ENCODE measurements around the gene EAF1. TPM values are rescaled to one million over a fixed set of nuclear protein-coding genes. Genes with fewer than 3 reads are reported as not detected.
"Not testable (repeated sequence)": the region's sequence is repeated elsewhere in the genome, so short reads cannot be mapped to it uniquely, and the experiment has no call there.

The EAF1 gene
- total RNA-seq: 10 to 100 TPM; 17.5 to 53.0 (median 22.0) TPM

- peak; percentile 73 for DNase-seq (ENCODE audit: low spot score)
- ATAC-seq (ENCODE audit: low FRiP score): peak; percentile 88
- no peak for TF ChIP-seq CTCF (IDR thresholded peaks at IDR 0.05)
These were observed at the start of gene EAF1, which contains the start of gene METTL6 for GRCh38 chr3:15427182-15427880. Gene EAF1 (plus strand): TSS chr3:15427598. CDS start chr3:15427780, 182 bp downstream. Gene METTL6 (minus strand): TSS chr3:15427544. CDS start chr3:15426511, 1,033 bp downstream.

GRCh38 chr3:15377961-15378791, 49.2 kb upstream of the EAF1 start:
- peak; percentile 97 for DNase-seq (ENCODE audit: low spot score)
- peak; percentile 89 for ATAC-seq (ENCODE audit: low FRiP score)
- TF ChIP-seq CTCF (IDR thresholded peaks at IDR 0.05): peak in 2 of 3 donors; percentile 62 to 83

DNA sequence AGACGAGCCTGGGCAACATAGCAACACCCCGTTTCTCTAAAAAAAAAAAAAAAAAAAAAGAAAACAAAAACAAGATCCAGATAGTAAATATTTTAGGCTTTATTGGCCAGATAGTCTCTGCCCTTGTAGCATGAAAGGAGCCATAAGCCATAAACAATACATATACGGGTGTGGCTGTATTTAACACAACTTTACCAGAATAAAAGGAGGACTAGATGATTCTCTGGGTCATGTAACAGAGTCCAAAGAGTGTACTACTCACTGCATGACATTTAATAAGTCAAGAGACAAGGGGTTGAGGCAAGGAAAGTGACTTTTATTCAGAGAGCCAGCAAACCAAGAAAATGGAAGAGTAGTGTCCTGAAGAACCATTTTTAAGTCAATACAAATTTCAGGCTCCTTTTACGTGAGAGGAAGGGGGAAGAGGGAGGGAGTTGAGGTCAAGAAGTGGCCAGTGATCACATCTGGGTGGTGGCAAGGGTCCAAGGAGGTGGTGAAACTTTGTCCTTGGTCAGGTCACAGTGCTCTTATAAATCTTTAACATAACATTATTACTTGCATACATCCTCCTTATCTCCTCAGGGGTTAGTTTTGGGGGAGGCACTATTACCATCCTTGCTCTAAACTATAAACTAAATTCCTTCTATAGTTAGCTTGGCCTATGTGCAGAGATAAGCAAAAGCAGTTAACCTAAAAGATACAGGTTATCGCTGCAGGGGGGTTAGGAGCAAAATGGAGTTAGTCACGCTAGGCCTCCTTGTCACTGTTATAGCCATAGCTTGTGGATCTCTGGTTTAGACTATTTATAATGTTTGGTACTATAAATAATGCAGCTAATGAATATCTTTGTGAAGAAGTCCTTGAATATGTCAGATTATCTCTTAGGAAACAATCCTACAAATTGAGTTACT, 46.2 kb upstream of the EAF1 start:
- ATAC-seq (ENCODE audit: low FRiP score): no peak
- no peak for TF ChIP-seq CTCF (IDR thresholded peaks at IDR 0.05)
- no peak for DNase-seq (ENCODE audit: low spot score)

DNA sequence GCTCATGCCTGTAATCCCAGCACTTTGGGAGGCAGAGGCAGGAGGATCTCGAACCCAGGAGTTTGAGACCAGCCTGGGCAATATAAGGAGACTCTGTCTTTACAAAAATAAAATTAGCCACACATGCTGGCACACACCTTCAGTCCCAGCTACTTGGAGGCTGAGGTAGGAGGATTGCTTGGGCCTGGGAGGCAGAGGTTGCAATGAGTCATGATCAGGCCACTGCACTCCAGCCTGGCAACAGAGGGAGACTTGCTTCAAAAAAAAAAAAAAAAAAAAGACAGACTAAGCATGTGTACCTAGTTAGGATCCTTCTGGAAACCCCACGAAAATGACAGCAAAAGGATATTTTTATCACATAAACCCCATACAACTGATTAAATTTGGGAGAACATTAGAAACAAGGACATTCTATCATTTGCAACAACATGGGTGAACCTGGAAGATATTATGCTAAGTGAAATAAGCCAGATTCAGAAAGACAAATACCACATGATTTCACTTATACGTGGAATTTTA, 44.9 kb upstream of the EAF1 start:
- DNase-seq (ENCODE audit: low spot score) (no peak), ATAC-seq (ENCODE audit: low FRiP score) (no peak)
- no peak for TF ChIP-seq CTCF (IDR thresholded peaks at IDR 0.05)

DNA sequence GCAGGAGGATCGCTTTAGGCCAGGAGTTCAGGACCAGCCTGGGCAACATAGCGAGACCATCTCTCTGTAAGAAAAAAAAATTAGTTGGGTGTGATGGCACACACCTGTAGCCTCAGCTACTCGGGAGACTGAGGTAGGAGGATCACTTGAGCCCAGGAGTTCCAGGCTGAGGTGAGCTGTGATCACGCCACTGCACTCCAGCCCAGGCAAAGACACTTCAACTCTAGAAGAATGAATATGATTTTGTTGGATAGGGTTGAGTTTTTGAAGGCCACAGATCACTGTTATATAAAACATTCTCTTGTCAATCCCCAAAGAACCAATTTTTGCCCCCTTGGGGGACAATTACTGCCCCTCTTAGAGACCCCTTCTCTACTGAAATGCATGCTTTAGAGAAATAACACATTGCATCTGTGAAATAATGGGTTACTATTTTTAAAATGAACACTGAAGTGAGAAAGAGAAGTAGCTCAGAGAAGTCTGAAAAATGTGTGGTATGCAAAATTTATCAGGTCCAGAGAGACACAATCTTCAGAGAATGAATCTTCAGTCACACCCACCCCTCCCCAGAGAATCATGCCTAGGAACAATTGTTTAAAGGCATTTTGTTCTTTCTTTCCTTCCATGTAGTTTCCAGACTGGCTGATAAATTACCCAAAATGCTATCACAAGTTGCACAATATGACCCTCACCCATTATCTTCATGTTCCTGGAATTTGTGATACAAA, 42.7 kb upstream of the EAF1 start:
- TF ChIP-seq CTCF (IDR thresholded peaks at IDR 0.05): no peak
- no peak for DNase-seq (ENCODE audit: low spot score)
- no peak for ATAC-seq (ENCODE audit: low FRiP score)

DNA sequence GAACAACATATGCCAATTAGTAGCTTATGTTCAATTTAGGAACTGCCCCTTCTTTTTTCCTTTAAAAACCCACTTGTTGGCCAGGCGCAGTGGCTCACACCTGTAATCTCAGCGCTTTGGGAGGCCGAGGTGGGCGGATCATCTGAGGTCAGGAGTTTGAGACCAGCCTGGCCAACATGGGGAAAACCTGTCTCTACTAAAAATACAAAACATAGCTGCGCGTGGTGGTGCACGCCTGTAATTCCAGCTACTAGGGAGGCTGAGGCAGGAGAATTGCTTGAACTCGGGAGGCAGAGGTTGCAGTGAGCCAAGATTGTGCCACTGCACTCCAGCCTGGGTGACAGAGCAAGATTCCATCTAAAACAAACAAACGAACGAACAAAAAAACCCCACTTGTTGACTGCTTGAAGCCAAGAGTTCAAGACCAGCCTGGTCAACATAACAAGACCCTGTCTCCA, 42.1 kb upstream of the EAF1 start:
- ATAC-seq (ENCODE audit: low FRiP score); DNase-seq (ENCODE audit: low spot score): not testable (repeated sequence)

Measured in omental fat pad (tissue), 4 donors.